HG03280 (cell line): Measurements from ENCODE around the gene PLAGL2.

ENCODE experiments used
- ATAC-seq: cut with Tn5 transposase; IDR thresholded peaks from one replicate; pipeline ENCODE4 v1.9.1; 2021; ENCODE audit warnings: mild to moderate bottlenecking, moderate library complexity; ENCODE audit not compliant: unreplicated experiment

Gene PLAGL2

GRCh38 chr20:32153156-32153665 is 54.3 kb downstream of the PLAGL2 start:
- ATAC-seq = no peak

- ATAC-seq = no peak
Measured at GRCh38 chr20:32152421-32153155, 55.0 kb downstream of the PLAGL2 start.

- no peak for ATAC-seq
Measured at GRCh38 chr20:32150291-32150848, 57.2 kb downstream of the PLAGL2 start.

GRCh38 chr20:32149566-32150170 is 57.9 kb downstream of the PLAGL2 start:
- ATAC-seq = no peak

GRCh38 chr20:32144898-32145662 is 62.5 kb downstream of the PLAGL2 start:
- no peak for ATAC-seq

GRCh38 chr20:32142991-32143390 is 64.6 kb downstream of the PLAGL2 start:
- ATAC-seq = no peak
